ENCODE data around the gene PCDH15. TPM values are rescaled to one million over a fixed set of nuclear protein-coding genes. Genes with fewer than 3 reads are reported as not detected.

Gene PCDH15
- total and polyA plus RNA-seq, 2 of the 13 experiments (the other 11 are each of a cell fraction or from before 2014, with no cell fraction given), result not detected

DNA sequence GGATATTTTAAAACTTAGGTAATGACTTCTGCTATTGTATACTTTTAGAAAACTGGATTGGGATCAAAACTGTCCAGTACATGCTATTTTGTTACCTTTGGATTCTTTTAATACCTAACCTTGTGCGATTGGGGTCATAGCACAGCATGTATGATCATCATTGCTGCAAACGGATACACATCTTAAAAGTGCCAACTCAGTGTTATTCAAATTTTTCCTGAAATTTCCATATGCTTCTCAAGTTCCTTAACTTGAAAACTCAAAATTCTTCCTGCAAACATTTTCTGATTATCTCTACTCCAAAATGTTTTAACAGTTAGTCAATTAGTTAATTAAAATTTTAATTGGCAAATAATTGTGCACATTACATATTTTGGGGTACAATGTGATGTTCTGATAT, 147.5 kb downstream of the PCDH15 start:
- CTCF ChIA-PET (ENCODE audit: low intra/inter-chr PET ratio, low total read pairs), result no interaction called here
- in situ Hi-C loops (cut with HindIII; ENCODE audit: extremely low pct_ligation_motif_present, low pct_unique_long_range_greater_than_20kb), result no loop called here
- WGBS (ENCODE audit: low lambda C conversion rate), result 2% methylated on average over 2 of the region's 2 CpGs

More for the DNA sequence above, 147.5 kb downstream of the PCDH15 start:
- no peaks in the 10 kb centered on the region for H3K27me3 ChIP-seq (ENCODE audit: control insufficient read depth in 1 of 2, insufficient read depth in 2 of 2, low read length in 2 of 2)
- no peak overlapping the region for H3K9ac ChIP-seq (ENCODE audit: insufficient read depth, low read depth, low read length)
- no peaks in the 10 kb centered on the region for H3K79me2 ChIP-seq (ENCODE audit: insufficient read depth, low read length)
- no peak overlapping the region for H3K4me3 ChIP-seq (replicated peaks in 1 of 3; ENCODE audit: insufficient read depth in 1 of 3, low read depth in 2 of 3, low read length in 3 of 3)
- H3K4me1 ChIP-seq (ENCODE audit: insufficient read depth, low read length), result no peaks in the 10 kb centered on the region
- H4K20me1 ChIP-seq (ENCODE audit: insufficient read depth, low read length), result no peaks in the 10 kb centered on the region
- ATAC-seq (no peak), FAIRE-seq (no peak), DNase-seq (ENCODE audit: low spot score) (no peak)
- no TSS peak for BruUV-seq (replicated peaks)
- no peaks in the 10 kb centered on the region for H3K9me3 ChIP-seq (ENCODE audit: low read length)
- intact Hi-C loops (cut with micrococcal nuclease; ENCODE audit: unreplicated experiment), result no loop called here
- H3K27ac ChIP-seq (ENCODE audit: extremely low read length, insufficient read depth, low read length), result no peak overlapping the region
- TF ChIP-seq ZFY (CRISPR knock-in tag; IDR thresholded peaks at IDR 0.05) (no peak), ZNF510 (CRISPR knock-in tag; IDR thresholded peaks at IDR 0.05; ENCODE audit: low read depth) (no peak), MAFK (conservative IDR thresholded peaks at IDR 0.05 in 1 of 2, IDR thresholded peaks at IDR 0.05 in 1 of 2; ENCODE audit: low read length in 2 of 2) (peak; percentile 41 to 70; a peak in 3 of 4 replicates), SAP130 (CRISPR knock-in tag; IDR thresholded peaks at IDR 0.05; ENCODE audit: low read depth) (no peak), MAFF (IDR thresholded peaks at IDR 0.05; ENCODE audit: low read depth, low read length) (peak; percentile 43; the same call in 1 of the 2 replicates), RBM39 (IDR thresholded peaks at IDR 0.05; ENCODE audit: low read depth, low read length, poor library complexity, severe bottlenecking) (no peak), ZNF816 (CRISPR knock-in tag; IDR thresholded peaks at IDR 0.05; ENCODE audit: borderline replicate concordance) (no peak)
- TF ChIP-seq, protein P1, sequence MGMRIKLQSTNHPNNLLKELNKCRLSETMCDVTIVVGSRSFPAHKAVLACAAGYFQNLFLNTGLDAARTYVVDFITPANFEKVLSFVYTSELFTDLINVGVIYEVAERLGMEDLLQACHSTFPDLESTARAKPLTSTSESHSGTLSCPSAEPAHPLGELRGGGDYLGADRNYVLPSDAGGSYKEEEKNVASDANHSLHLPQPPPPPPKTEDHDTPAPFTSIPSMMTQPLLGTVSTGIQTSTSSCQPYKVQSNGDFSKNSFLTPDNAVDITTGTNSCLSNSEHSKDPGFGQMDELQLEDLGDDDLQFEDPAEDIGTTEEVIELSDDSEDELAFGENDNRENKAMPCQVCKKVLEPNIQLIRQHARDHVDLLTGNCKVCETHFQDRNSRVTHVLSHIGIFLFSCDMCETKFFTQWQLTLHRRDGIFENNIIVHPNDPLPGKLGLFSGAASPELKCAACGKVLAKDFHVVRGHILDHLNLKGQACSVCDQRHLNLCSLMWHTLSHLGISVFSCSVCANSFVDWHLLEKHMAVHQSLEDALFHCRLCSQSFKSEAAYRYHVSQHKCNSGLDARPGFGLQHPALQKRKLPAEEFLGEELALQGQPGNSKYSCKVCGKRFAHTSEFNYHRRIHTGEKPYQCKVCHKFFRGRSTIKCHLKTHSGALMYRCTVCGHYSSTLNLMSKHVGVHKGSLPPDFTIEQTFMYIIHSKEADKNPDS (CRISPR knock-in tag; IDR thresholded peaks at IDR 0.05), result no peak
- TF ChIP-seq, protein P2, sequence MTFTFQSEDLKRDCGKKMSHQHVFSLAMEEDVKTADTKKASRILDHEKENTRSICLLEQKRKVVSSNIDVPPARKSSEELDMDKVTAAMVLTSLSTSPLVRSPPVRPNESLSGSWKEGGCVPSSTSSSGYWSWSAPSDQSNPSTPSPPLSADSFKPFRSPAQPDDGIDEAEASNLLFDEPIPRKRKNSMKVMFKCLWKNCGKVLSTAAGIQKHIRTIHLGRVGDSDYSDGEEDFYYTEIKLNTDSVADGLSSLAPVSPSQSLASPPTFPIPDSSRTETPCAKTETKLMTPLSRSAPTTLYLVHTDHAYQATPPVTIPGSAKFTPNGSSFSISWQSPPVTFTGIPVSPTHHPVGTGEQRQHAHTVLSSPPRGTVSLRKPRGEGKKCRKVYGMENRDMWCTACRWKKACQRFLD (CRISPR knock-in tag; IDR thresholded peaks at IDR 0.05; ENCODE audit: borderline replicate concordance), result no peak
- TF ChIP-seq, protein P3, sequence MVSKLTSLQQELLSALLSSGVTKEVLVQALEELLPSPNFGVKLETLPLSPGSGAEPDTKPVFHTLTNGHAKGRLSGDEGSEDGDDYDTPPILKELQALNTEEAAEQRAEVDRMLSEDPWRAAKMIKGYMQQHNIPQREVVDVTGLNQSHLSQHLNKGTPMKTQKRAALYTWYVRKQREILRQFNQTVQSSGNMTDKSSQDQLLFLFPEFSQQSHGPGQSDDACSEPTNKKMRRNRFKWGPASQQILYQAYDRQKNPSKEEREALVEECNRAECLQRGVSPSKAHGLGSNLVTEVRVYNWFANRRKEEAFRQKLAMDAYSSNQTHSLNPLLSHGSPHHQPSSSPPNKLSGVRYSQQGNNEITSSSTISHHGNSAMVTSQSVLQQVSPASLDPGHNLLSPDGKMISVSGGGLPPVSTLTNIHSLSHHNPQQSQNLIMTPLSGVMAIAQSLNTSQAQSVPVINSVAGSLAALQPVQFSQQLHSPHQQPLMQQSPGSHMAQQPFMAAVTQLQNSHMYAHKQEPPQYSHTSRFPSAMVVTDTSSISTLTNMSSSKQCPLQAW (CRISPR knock-in tag; IDR thresholded peaks at IDR 0.05), result no peak
- no peaks in the 10 kb centered on the region for H3K36me3 ChIP-seq (replicated peaks in 1 of 2; ENCODE audit: control insufficient read depth in 1 of 2, insufficient read depth in 2 of 2, low read length in 2 of 2)
- H3K4me2 ChIP-seq (ENCODE audit: low read depth, low read length), result no peak overlapping the region
- POLR2A ChIA-PET, result no interaction called here
- no peak overlapping the region for H2AFZ ChIP-seq (ENCODE audit: low read length)

All from HepG2 (cell line).